ENCODE results near the gene FBLN1. TPM values are rescaled to one million over a fixed set of nuclear protein-coding genes. Genes with fewer than 3 reads are reported as not detected.

Gene FBLN1
- total and polyA plus RNA-seq, 4 experiments from 2014 or later = not detected

DNA sequence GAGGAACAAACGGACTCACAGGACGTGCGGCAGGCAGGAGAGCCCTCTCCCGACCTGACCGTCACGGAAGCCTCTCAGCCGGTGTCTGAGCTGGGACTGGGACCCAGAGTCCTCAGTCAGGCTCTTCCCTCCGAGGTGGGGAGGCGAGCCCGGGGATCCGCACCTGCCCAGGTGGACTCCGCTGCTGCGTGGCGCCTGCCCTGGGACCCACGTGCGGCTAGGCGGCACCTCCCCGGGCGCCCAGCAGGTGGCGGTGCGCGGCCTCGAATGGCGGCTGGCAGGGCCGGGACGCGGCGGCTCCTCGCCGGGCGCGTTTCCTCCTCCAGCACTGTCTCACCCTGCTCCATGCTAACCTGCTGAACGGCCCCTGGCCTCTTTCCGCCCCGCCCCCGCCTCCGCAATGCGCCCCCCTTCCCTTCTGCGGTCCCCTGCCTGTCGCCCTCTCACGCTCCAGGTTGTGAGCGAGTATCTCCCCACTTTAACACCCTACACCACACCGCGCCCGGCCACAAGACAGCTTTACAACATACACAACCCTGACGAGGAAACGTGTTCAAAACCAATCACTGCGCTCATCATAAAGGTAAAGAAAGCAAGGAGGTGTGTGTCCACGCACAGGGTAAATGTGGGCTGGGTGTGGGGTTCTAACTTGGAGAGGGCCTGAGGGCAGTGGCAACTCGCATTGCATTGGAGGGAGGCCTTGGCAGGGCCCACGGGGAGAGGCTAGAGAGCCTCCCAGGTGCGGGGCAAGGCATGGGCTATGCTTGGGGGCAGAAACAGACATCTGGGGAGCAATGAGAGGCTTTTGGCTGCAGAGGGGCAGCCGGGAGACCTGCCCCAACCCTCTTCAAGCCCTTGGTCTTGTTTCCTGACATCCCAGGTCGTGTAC is 143.1 kb downstream of the FBLN1 start:
- H3K36me3 Mint-ChIP-seq = no peaks in the 10 kb centered on the region
- H3K4me3 Mint-ChIP-seq = peak overlapping the region in 5 of 8 donors; percentile 5 to 58 (median 13)
- peaks cover 5% of the 10 kb centered on the region for H3K27me3 ChIP-seq (ENCODE audit: insufficient read depth, low read length)
- CTCF ChIA-PET (ENCODE audit: partially characterized antibody) = interaction anchor here (0.7 to 2.3 kb wide), 11 partner anchors 9 to 329 kb away, joined by 3 to 7 read pairs (median 4); partner anchors contain the start of gene ATXN10
- H3K4me3 ChIP-seq (ENCODE audit: low read length in 2 of 2) = no peak overlapping the region
- peaks cover 23 to 24% of the 10 kb centered on the region in 2 donors for H3K27me3 Mint-ChIP-seq
- H3K27ac ChIP-seq (ENCODE audit: low read depth, low read length) = no peak overlapping the region
- peaks cover 10% of the 10 kb centered on the region for H3K4me1 ChIP-seq (ENCODE audit: insufficient read depth, low read length)
- H3K36me3 ChIP-seq (ENCODE audit: insufficient read depth, low read length) = no peaks in the 10 kb centered on the region
- peak overlapping the region in 1 of 7 donors; percentile 64 for H3K27ac Mint-ChIP-seq
- H3K9me3 Mint-ChIP-seq = peaks cover 0 to 2% (median 0%) of the 10 kb centered on the region in 8 donors
- no peaks in the 10 kb centered on the region for H3K9me3 ChIP-seq (ENCODE audit: control insufficient read depth in 1 of 2, low read length in 2 of 2)
- POLR2A ChIA-PET (ENCODE audit: partially characterized antibody) = no interaction called here
- DNase-seq = peak; percentile 53 to 74 (median 69)
- intact Hi-C loops (cut with micrococcal nuclease) = no loop called here
- peaks cover 0 to 3% (median 0%) of the 10 kb centered on the region in 4 donors for H3K4me1 Mint-ChIP-seq

DNA sequence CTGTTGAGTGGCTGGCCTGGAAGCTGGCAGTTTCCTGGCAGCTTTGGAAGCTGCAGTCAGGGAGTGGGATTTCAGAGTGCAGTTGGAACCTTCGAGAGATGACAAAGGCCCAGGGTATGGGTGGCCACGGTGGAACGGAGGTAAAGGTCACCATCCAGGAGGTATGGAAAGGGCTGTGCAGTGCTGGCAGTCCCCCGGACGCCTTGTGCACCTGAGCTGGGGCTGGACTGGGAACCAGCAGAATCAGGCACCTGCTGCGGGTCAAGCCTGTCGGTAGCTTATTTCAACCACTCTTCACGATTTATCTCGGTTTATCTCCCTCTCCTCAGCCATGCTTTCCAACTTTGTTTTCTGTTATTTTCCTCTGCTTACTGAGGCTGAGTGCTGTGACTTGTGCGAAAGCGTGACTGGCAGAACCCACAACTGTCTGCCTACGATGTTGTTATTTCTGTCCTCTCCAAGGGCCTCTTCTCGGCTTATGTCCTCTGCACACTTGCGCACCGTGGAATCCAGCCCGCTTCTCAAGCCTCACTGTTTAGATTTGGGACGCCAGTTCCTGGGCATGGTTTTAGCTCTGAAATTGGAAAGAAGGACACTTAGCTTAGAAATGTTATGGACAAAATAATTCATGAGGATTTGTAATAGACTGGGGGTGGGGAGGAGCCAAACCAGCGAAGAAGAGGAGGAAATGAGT is 145.0 kb downstream of the FBLN1 start:
- Mint-ChIP-seq H3K27me3 (peaks cover 22 to 28% of the 10 kb centered on the region in 2 donors), H3K27ac (no peak overlapping the region), H3K36me3 (no peaks in the 10 kb centered on the region), H3K9me3 (peaks cover 0 to 4% (median 0%) of the 10 kb centered on the region in 8 donors), H3K4me1 (peaks cover 0 to 3% (median 0%) of the 10 kb centered on the region in 4 donors), H3K4me3 (no peak overlapping the region)
- no peak for DNase-seq
- Histone ChIP-seq H3K9me3 (ENCODE audit: control insufficient read depth in 1 of 2, low read length in 2 of 2) (no peaks in the 10 kb centered on the region), H3K36me3 (ENCODE audit: insufficient read depth, low read length) (no peaks in the 10 kb centered on the region), H3K4me3 (ENCODE audit: low read length in 2 of 2) (no peak overlapping the region), H3K4me1 (ENCODE audit: insufficient read depth, low read length) (peaks cover 10% of the 10 kb centered on the region), H3K27ac (ENCODE audit: low read depth, low read length) (no peak overlapping the region), H3K27me3 (ENCODE audit: insufficient read depth, low read length) (peaks cover 5% of the 10 kb centered on the region)
- POLR2A ChIA-PET (ENCODE audit: partially characterized antibody) = no interaction called here
- CTCF ChIA-PET (ENCODE audit: partially characterized antibody) = interaction anchor here (0.7 to 1.2 kb wide), 4 partner anchors 10 to 215 kb away, joined by 3 to 4 read pairs (median 4); no protein-coding TSS in a partner anchor
- intact Hi-C loops (cut with micrococcal nuclease) = no loop called here

DNA sequence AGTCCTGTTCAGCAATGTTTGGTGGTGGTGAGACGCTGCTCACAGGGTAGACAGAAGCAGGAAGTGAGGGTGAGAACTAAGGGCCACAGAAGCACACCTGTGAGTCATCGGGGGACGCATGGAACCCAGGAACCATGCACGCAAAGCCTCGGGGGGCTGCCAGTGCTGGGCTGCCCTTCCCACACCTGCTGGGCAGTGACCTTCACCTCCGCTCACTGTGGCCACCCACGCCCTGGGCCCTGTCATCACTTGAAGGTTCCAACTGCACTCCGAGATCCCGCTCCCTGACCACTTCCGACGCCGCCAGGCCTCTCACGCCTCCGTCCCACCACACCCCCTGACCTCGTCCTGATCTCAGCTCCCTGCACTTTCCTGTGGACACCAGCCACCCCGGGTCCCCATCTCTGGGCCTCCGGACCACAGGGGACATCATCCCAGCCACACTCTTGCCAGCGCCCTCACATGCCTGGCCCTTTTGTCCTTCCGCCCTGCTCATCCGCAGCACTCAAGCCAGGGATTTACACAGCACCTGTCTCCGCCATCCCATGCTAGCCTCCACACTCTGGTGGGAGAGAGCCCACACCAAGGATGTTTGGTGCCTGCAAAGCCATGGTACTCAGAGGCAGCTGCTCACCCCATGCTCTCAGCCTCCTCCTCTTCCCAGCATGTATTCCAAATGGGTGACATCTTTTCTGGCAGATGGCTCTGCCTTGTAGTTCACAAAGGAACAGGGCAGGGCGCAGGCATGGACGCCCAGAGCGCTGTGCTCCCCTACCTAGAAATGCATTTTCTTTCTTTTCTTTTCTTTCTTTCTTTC is 145.8 kb downstream of the FBLN1 start:
- no peak overlapping the region for H3K27ac ChIP-seq (ENCODE audit: low read depth, low read length)
- intact Hi-C loops (cut with micrococcal nuclease) = no loop called here
- peak overlapping the region in 1 of 7 donors; percentile 41 for H3K27ac Mint-ChIP-seq
- no peak overlapping the region for H3K4me3 Mint-ChIP-seq
- H3K36me3 Mint-ChIP-seq = no peaks in the 10 kb centered on the region
- H3K9me3 ChIP-seq (ENCODE audit: control insufficient read depth in 1 of 2, low read length in 2 of 2) = no peaks in the 10 kb centered on the region
- peaks cover 0 to 7% (median 0%) of the 10 kb centered on the region in 8 donors for H3K9me3 Mint-ChIP-seq
- H3K36me3 ChIP-seq (ENCODE audit: insufficient read depth, low read length) = no peaks in the 10 kb centered on the region
- no peak for DNase-seq
- H3K27me3 ChIP-seq (ENCODE audit: insufficient read depth, low read length) = peaks cover 5% of the 10 kb centered on the region
- peaks cover 10% of the 10 kb centered on the region for H3K4me1 ChIP-seq (ENCODE audit: insufficient read depth, low read length)
- POLR2A ChIA-PET (ENCODE audit: partially characterized antibody) = no interaction called here
- CTCF ChIA-PET (ENCODE audit: partially characterized antibody) = interaction anchor here (0.7 to 1.6 kb wide), 4 partner anchors 16 to 306 kb away, joined by 3 read pairs; no protein-coding TSS in a partner anchor
- peaks cover 24 to 34% of the 10 kb centered on the region in 2 donors for H3K27me3 Mint-ChIP-seq
- peaks cover 0 to 3% (median 0%) of the 10 kb centered on the region in 4 donors for H3K4me1 Mint-ChIP-seq
- H3K4me3 ChIP-seq (ENCODE audit: low read length in 2 of 2) = no peak overlapping the region

DNA sequence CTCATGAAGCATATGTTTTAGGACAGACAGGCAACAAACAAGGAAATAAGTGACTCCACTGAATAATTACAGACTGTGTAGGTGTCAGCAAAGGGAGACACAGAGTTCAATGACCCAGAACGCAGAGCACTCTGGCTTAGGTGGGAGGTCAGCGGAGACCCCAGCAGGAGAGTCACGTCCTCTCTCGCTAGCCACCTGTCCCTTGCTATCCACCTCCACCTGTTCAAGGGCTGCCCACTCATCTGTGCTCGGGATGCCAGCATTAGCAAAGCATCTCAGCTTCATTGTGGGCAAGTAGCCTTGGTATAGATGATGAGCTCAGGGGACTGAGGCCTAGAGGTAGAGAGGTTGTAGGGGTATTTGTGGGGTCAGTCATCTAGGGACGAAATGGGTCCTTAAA is 147.1 kb downstream of the FBLN1 start:
- Histone ChIP-seq H3K27me3 (ENCODE audit: insufficient read depth, low read length) (peaks cover 4% of the 10 kb centered on the region), H3K4me3 (ENCODE audit: low read length in 2 of 2) (no peak overlapping the region), H3K4me1 (ENCODE audit: insufficient read depth, low read length) (peaks cover 10% of the 10 kb centered on the region), H3K36me3 (ENCODE audit: insufficient read depth, low read length) (no peaks in the 10 kb centered on the region), H3K9me3 (ENCODE audit: control insufficient read depth in 1 of 2, low read length in 2 of 2) (no peaks in the 10 kb centered on the region), H3K27ac (ENCODE audit: low read depth, low read length) (no peak overlapping the region)
- Mint-ChIP-seq H3K36me3 (no peaks in the 10 kb centered on the region), H3K9me3 (peaks cover 0 to 7% (median 0%) of the 10 kb centered on the region in 8 donors), H3K4me1 (peaks cover 0 to 3% (median 0%) of the 10 kb centered on the region in 4 donors), H3K4me3 (no peak overlapping the region), H3K27me3 (peaks cover 27 to 31% of the 10 kb centered on the region in 2 donors), H3K27ac (peak overlapping the region in 1 of 7 donors; percentile 43)
- ChIA-PET CTCF (ENCODE audit: partially characterized antibody) (interaction anchor here (1.6 kb wide), 1 partner anchor 15 kb away, joined by 3 read pairs; no protein-coding TSS in a partner anchor), POLR2A (ENCODE audit: partially characterized antibody) (no interaction called here)
- no peak for DNase-seq
- intact Hi-C loops (cut with micrococcal nuclease) = no loop called here

DNA sequence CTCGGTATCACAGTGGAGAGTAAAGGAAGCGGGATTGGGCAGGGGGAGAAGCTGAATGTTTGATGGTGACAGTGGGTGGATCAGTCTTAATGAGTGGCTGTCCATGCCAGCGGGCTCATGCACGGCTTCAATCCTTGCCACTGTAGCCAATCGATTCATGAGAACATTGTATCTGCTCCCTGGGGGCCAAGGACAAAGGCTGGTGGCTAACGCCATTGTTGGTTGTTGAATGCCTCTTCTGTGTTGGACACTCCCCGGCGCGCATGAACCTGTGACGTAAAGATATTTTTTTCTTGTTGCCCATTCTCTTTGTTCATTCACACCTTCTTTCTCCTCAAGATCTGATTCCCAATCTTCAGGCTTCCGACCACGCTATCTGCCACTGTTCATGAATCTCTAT is 148.0 kb downstream of the FBLN1 start:
- DNase-seq = no peak
- Mint-ChIP-seq H3K4me1 (peaks cover 0 to 3% (median 0%) of the 10 kb centered on the region in 4 donors), H3K27me3 (peaks cover 25 to 29% of the 10 kb centered on the region in 2 donors), H3K4me3 (no peak overlapping the region), H3K36me3 (no peaks in the 10 kb centered on the region), H3K27ac (no peak overlapping the region), H3K9me3 (peaks cover 0 to 7% (median 0%) of the 10 kb centered on the region in 8 donors)
- peaks cover 4% of the 10 kb centered on the region for H3K4me1 ChIP-seq (ENCODE audit: insufficient read depth, low read length)
- H3K27me3 ChIP-seq (ENCODE audit: insufficient read depth, low read length) = no peaks in the 10 kb centered on the region
- ChIA-PET CTCF (ENCODE audit: partially characterized antibody) (no interaction called here), POLR2A (ENCODE audit: partially characterized antibody) (no interaction called here)
- H3K36me3 ChIP-seq (ENCODE audit: insufficient read depth, low read length) = no peaks in the 10 kb centered on the region
- intact Hi-C loops (cut with micrococcal nuclease) = no loop called here
- no peaks in the 10 kb centered on the region for H3K9me3 ChIP-seq (ENCODE audit: control insufficient read depth in 1 of 2, low read length in 2 of 2)
- H3K27ac ChIP-seq (ENCODE audit: low read depth, low read length) = no peak overlapping the region
- no peak overlapping the region for H3K4me3 ChIP-seq (ENCODE audit: low read length in 2 of 2)

Data from CD4-positive, alpha-beta memory T cell (primary cell).